Activated T-helper 17 cell treated with anti-CD3 and anti-CD28 coated beads, Interleukin-2, amount 50 U/mL, for 72 hours (primary cell): ENCODE results near the gene SMAP1. TPM values are rescaled to one million over a fixed set of nuclear protein-coding genes. Genes with fewer than 3 reads are reported as not detected.

ENCODE experiments used
- ATAC-seq: fragments of 150-1000 bp; cut with Tn5 transposase; replicated peaks from 2 replicates; pipeline ENCODE4 v1.10.0; 2021; ENCODE audit warnings: mild to moderate bottlenecking, moderate library complexity
- H3K27ac Mint-ChIP-seq: one replicate; pipeline ENCODE4 v1.8.0; 2022; ENCODE audit warnings: mixed read lengths
- H3K27me3 Mint-ChIP-seq: one replicate; pipeline ENCODE4 v1.8.0; 2022; ENCODE audit warnings: mixed read lengths
- H3K36me3 Mint-ChIP-seq: one replicate; pipeline ENCODE4 v1.8.0; 2022; ENCODE audit warnings: low read depth, mild to moderate bottlenecking, mixed read lengths
- H3K4me1 Mint-ChIP-seq: one replicate; pipeline ENCODE4 v1.8.0; 2022; ENCODE audit warnings: mixed read lengths
- H3K4me3 Mint-ChIP-seq: one replicate; pipeline ENCODE4 v1.8.0; 2022; ENCODE audit warnings: mild to moderate bottlenecking, mixed read lengths
- H3K9me3 Mint-ChIP-seq: one replicate; pipeline ENCODE4 v1.8.0; 2022; ENCODE audit warnings: mixed read lengths
- total RNA-seq, 2 donors: library from RNA; stranded (reverse); gene quantifications; one replicate each; pipeline ENCODE4 v1.2.3, GENCODE V29; 2022

SMAP1 gene
- total RNA-seq, 2 donors from 2014 or later = 24.0 to 39.5 TPM

DNA sequence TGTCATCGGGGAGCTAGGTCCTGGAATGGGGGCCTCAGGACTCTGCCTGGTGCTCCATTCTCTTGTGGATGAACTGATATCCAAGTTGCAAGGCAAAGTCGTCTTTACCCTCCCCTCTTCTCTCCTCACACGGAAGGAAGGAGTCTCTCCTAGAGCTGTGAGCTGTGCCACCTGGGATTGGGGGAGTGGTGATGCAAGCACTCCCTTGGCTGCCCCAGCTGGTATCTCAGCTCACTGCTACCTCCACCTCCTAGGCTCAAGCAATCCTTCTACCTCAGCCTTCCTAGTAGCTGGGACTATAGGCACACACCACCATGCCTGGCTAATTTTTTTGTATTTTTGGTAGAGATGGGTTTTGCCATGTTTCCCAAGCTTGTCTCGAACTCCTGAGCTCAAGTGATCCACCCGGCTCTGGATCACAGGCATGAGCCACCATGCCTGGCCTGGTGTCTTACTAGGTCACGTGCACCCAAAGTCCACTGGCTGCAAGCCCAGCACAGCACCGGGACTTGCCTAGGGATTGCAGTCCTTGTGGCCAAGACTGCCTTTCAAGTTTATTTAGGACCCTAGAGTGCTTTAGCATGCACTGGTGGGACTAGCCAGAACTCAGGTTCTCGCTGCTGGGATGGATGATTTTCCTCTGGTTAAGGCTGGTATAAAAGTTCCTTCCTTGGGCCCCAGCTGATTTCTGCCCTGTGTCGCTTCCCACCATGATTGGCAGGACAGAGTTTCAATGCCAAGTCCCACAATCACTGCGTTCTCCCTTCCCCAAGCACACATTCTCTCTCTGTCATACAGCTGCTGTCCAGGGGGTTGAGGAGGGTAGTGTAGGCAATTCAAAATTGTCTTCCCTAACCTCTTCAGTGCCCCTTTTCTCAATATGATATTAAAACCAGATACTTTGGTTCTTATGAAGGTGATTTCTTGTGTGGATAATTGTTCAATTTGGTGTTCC lies 33.5 kb downstream of the SMAP1 start:
- peak overlapping the region; percentile 7 for H3K4me3 Mint-ChIP-seq
- no peaks in the 10 kb centered on the region for H3K27me3 Mint-ChIP-seq
- H3K4me1 Mint-ChIP-seq = peaks cover 42% of the 10 kb centered on the region
- no peak for ATAC-seq
- H3K9me3 Mint-ChIP-seq = no peaks in the 10 kb centered on the region
- peaks cover 7% of the 10 kb centered on the region for H3K36me3 Mint-ChIP-seq
- H3K27ac Mint-ChIP-seq = peak overlapping the region; percentile 41

DNA sequence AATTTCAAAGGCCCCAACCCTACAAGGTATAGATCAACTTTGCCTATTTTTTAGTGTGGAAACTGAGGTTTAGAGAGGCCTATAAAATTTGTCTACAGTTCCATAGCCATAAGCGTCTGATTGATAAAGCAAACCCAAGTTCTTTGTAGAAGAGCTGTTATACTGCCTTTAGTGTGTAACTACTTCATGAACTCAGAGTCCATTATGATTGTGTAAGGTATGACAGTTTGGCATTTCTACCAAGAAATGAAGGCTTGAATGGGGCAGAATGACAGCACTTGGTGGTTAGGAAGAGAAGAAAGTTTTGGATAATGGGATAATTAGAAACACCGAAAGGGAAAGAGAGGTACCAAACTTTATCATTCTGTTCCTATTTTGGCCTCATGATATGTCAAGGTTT lies 38.1 kb downstream of the SMAP1 start:
- H3K9me3 Mint-ChIP-seq = no peaks in the 10 kb centered on the region

DNA sequence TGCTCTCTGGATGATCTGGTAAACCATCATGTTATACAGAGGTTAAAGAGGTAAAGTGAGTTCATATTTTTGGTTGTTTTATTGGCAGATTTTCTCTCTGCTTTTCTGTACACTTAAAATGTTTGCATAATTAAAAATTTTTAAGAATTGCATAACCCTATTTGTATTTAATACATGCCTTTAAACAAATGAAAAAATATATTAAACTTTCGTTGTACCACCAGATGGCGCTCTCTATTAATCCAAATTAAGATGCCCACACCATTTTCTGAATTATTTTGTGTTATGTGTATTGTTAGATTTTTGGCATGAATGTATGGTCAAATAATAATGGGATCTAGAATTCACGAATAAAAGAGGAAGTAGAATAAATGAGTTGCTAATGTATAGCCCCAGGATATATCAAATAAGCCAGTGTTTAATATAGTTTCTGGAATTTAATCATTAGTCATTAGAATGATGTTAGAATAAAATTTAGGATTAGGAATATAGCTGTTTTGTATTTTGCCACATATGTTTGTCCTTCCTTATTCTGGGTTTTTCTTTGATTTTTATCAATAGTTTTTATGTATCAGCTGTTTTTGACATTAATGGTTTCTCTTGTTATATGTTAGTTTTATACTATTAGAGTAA lies 38.9 kb downstream of the SMAP1 start:
- no peaks in the 10 kb centered on the region for H3K27me3 Mint-ChIP-seq
- no peak for ATAC-seq
- no peak overlapping the region for H3K4me3 Mint-ChIP-seq
- H3K9me3 Mint-ChIP-seq = no peaks in the 10 kb centered on the region
- H3K4me1 Mint-ChIP-seq = peaks cover 43% of the 10 kb centered on the region
- peaks cover 7% of the 10 kb centered on the region for H3K36me3 Mint-ChIP-seq
- H3K27ac Mint-ChIP-seq = no peak overlapping the region

More for the DNA sequence above, 38.1 kb downstream of the SMAP1 start:
- peaks cover 46% of the 10 kb centered on the region for H3K4me1 Mint-ChIP-seq
- H3K4me3 Mint-ChIP-seq = no peak overlapping the region
- no peaks in the 10 kb centered on the region for H3K27me3 Mint-ChIP-seq
- ATAC-seq = no peak
- H3K36me3 Mint-ChIP-seq = peaks cover 7% of the 10 kb centered on the region
- H3K27ac Mint-ChIP-seq = no peak overlapping the region

DNA sequence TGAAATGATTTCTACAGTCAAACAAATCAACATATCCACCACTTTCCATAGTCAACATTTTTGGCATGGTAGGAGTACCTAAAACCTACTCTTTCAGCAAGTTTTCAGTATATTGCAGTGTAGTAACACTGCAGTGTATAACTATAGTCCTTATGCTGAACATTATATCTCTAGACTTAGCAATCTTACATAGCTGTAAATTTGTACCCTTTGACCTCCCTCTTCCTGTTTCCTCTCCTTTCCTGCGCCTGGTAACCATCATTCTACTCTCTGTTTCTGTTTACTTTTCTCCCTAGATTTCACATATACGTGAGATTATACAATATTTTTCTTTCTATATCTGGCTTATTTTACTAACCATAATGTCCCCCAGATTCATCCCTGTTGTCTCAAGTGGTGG lies 40.2 kb downstream of the SMAP1 start:
- peak; percentile 12 for ATAC-seq
- Mint-ChIP-seq H3K27me3 (no peaks in the 10 kb centered on the region), H3K36me3 (no peaks in the 10 kb centered on the region), H3K4me3 (no peak overlapping the region), H3K4me1 (peaks cover 33% of the 10 kb centered on the region), H3K27ac (no peak overlapping the region), H3K9me3 (no peaks in the 10 kb centered on the region)

DNA sequence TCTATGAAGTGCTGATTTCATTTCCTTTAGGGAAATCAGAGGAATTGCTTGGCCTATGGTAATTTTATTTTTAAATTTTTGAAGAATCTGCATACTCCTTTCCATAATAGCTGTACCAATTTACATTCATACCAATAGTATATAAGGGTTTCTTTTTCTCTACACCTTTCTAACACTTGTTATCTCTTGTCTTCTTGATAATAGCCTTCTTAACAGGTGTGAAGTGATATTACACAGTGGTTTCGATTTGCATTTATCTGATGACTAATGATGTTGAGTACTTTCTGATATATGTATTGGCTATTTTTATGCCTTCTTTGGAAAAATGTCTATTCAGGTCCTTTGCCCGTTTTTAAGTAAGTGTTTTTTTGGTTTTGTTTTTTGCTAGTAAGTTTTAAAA lies 40.8 kb downstream of the SMAP1 start:
- no peak overlapping the region for H3K4me3 Mint-ChIP-seq
- peaks cover 38% of the 10 kb centered on the region for H3K4me1 Mint-ChIP-seq
- peak; percentile 76 for ATAC-seq
- H3K9me3 Mint-ChIP-seq = no peaks in the 10 kb centered on the region
- peak overlapping the region; percentile 4 for H3K27ac Mint-ChIP-seq
- no peaks in the 10 kb centered on the region for H3K36me3 Mint-ChIP-seq
- H3K27me3 Mint-ChIP-seq = no peaks in the 10 kb centered on the region

DNA sequence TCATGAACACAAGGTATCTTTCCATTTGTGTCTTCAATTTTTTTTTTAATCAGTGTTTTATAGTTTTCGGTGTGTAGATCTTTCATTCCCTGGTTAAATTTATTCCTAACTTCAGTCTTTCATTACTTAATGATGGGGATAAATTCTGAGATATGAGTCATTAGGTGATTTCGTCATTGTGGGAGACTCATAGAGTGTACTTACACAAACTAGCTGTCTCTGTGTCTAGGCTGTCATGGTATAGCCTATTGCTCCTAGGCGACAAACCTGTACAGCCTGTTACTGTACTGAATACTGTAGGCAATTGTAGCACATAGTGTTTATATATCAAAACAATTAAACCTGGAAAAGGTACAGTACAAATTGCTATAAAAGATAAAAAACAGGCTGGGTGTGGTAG lies 42.1 kb downstream of the SMAP1 start:
- Mint-ChIP-seq H3K27me3 (no peaks in the 10 kb centered on the region), H3K4me3 (no peak overlapping the region), H3K9me3 (peaks cover 8% of the 10 kb centered on the region), H3K4me1 (peaks cover 39% of the 10 kb centered on the region), H3K36me3 (no peaks in the 10 kb centered on the region), H3K27ac (no peak overlapping the region)
- ATAC-seq = peak; percentile 76

DNA sequence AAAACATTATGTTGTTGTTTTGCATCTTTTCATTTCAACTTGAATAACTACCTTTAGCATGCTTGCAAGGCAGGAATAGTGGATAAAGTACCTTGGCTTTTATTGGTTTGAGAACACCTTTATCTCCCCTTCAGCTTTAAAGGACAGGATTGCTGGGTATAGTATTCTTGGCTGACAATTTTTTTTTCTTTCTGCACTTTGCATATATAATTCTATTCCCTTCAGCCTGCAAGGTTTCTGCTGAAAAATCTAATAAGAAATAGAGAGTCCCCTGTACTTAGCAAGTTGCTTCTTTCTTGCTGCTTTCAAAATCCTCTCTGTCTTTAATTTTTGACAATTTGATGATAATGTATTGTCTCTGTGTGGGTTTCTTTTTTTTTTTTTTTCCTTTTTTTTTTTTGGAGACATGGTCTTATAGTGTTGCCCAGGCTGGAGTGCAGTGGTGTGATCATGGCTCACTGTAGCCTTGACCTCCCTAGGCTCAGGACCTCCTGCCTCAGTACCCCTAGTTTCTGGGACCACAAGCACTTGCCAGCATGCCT lies 47.1 kb downstream of the SMAP1 start:
- H3K27ac Mint-ChIP-seq = no peak overlapping the region
- H3K4me1 Mint-ChIP-seq = peaks cover 34% of the 10 kb centered on the region
- ATAC-seq = no peak
- no peaks in the 10 kb centered on the region for H3K36me3 Mint-ChIP-seq
- H3K27me3 Mint-ChIP-seq = no peaks in the 10 kb centered on the region
- H3K9me3 Mint-ChIP-seq = peaks cover 8% of the 10 kb centered on the region
- no peak overlapping the region for H3K4me3 Mint-ChIP-seq

DNA sequence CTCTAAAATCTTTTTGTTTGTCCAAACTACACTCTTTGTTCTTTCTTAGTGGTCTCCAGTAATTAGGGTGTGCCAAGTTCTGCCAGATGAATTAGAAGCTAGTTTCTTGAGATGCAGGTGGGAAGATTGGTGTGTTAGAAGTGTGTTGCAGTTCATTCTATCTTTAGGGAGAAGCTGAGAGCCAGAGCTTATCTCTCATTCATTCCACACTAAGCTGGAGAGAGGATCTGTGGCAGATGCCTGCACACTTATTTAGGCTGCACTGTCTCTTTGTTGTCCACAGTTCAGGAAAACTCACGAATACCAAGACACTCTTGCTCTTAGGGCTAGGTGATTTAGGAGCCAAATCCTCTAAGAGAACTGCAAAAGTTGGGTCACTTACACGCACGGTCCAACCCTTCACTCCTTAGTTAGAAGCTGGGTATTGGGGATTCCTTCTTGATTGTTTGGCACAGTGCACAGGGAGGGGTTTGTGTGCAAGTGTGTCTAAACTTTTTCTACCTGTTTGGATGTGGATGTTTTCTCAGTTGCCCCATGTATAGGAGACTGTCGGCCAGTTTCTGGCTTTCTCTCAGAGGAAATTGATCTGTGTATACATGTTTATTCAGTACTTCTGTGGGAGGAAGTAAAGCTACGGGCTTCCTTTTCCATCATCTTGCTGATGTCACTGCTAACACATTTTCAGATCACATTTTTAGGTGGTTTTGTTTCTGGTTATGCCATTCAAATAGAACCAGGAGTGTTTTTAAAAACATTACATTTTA lies 49.5 kb downstream of the SMAP1 start:
- H3K4me3 Mint-ChIP-seq = peak overlapping the region; percentile 39
- H3K27ac Mint-ChIP-seq = peak overlapping the region; percentile 71
- peak; percentile 94 for ATAC-seq

DNA sequence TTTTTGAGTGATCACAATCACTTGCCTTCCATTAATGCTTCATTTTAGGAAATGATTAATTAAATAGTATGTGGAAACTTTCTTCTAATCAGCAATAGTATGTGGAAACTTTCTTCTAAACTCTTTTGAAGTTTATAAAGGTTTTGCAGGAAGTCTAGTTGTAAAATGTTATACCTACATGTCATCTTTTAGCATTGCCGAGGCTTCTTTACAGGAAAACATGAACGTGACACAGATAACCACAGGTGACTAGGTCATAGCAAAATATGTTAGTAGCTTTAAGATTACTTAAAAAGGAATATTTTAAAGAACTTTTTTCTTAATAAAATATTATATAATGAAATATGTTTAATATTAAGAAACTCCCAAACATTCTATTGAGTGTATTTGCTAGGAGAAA lies 56.8 kb downstream of the SMAP1 start:
- Mint-ChIP-seq H3K9me3 (no peaks in the 10 kb centered on the region), H3K36me3 (no peaks in the 10 kb centered on the region), H3K4me3 (peak overlapping the region; percentile 31), H3K4me1 (peaks cover 22% of the 10 kb centered on the region), H3K27ac (no peak overlapping the region), H3K27me3 (no peaks in the 10 kb centered on the region)
- ATAC-seq = peak; percentile 51

More for the DNA sequence above, 49.5 kb downstream of the SMAP1 start:
- no peaks in the 10 kb centered on the region for H3K36me3 Mint-ChIP-seq
- peaks cover 8% of the 10 kb centered on the region for H3K9me3 Mint-ChIP-seq
- H3K4me1 Mint-ChIP-seq = peaks cover 41% of the 10 kb centered on the region
- H3K27me3 Mint-ChIP-seq = no peaks in the 10 kb centered on the region

DNA sequence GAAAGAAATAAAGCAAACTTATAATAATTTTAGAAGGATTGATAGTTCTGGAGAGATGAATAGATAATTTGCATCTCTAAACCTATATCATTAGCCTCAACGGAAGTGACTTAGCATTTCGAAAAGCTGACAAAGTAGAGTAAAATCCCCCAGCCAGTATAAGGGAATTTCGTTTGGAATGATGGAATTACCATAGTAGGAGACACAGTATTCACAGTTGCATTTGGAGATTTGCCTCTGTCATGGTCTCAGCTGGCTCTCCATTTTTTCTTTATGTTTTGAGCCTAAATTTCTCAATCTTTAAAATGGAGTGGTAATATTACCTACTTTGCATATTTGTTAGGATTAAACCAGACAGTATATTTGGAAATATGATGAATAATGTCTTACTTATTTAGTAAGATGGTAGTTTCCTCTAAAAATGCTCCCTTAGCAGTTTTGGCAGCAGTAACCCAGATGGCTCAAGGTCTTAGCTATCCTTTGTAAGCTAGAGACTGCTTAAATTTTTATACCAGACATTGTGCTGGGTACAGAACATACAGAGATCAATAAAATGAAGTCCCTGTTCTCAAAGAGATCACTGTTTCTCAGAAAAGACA lies 58.2 kb downstream of the SMAP1 start:
- Mint-ChIP-seq H3K36me3 (no peaks in the 10 kb centered on the region), H3K9me3 (no peaks in the 10 kb centered on the region), H3K4me1 (peaks cover 28% of the 10 kb centered on the region), H3K4me3 (no peak overlapping the region), H3K27me3 (no peaks in the 10 kb centered on the region), H3K27ac (no peak overlapping the region)
- ATAC-seq = no peak

DNA sequence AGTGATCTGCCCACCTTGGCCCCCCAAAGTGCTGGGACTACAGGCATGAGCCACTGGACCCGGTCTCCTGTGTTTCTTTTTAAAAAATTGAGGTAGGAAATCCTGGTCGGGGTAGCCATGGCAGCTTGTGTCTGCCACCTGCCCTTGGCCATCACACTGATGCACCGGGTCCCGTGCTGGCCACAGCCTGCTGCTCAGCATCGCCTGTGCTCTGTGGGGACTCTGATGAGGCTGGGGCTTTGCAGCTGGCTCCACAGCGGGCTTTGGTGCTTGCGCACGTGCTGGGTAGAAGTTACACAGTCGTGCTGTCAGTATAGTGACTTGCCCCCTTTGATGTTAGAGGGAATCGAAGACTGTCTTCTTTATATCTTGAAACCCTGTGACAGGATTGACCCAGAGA lies 66.7 kb downstream of the SMAP1 start:
- Mint-ChIP-seq H3K4me3 (no peak overlapping the region), H3K4me1 (peaks cover 17% of the 10 kb centered on the region), H3K27ac (no peak overlapping the region)

DNA sequence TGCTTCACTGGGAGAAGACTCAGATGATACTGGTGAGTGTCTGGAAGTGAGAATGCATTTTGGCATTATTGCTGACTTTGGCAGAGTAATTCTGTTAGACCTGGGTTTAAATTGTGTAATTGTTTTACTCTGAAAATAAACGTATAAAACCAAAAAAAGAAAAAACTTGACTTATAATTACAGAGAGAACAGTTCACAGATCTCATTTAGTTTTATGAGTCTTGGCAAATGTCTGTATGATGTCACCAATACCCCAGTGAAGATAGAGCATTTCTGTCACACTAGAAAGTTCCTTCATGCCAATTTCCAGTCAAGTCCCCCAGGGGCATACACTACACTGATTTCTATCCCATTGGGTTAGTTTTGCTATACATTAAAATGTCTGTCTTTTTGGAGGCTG lies 67.3 kb downstream of the SMAP1 start:
- H3K36me3 Mint-ChIP-seq = peaks cover 67% of the 10 kb centered on the region
- no peaks in the 10 kb centered on the region for H3K9me3 Mint-ChIP-seq
- H3K4me3 Mint-ChIP-seq = no peak overlapping the region

More for the DNA sequence above, 66.7 kb downstream of the SMAP1 start:
- H3K27me3 Mint-ChIP-seq = no peaks in the 10 kb centered on the region
- ATAC-seq = no peak
- no peaks in the 10 kb centered on the region for H3K9me3 Mint-ChIP-seq
- H3K36me3 Mint-ChIP-seq = peaks cover 61% of the 10 kb centered on the region

DNA sequence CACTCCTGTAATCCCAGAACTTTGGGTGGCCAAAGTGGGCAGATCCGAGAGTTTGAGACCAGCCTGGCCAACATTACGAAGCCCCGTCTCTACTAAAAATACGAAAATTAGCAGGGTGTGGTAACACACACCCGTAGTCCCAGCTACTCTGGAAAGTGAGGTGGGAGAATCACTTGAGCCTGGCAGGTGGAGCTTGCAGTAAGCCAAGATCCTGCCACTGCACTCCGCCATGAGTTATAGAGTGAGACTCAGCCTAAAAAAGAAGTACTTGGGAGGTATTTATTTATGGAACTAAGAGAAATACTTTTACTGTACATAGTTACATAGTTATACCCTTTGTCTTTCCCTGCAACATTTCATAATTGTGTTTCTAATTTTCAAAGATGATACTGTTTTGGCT lies 67.8 kb downstream of the SMAP1 start:
- Mint-ChIP-seq H3K4me3 (no peak overlapping the region), H3K36me3 (peaks cover 73% of the 10 kb centered on the region), H3K27ac (no peak overlapping the region), H3K4me1 (peaks cover 11% of the 10 kb centered on the region), H3K27me3 (no peaks in the 10 kb centered on the region), H3K9me3 (no peaks in the 10 kb centered on the region)
- ATAC-seq = no peak

More for the DNA sequence above, 67.3 kb downstream of the SMAP1 start:
- no peak for ATAC-seq
- H3K27ac Mint-ChIP-seq = no peak overlapping the region
- H3K4me1 Mint-ChIP-seq = peaks cover 13% of the 10 kb centered on the region
- no peaks in the 10 kb centered on the region for H3K27me3 Mint-ChIP-seq

DNA sequence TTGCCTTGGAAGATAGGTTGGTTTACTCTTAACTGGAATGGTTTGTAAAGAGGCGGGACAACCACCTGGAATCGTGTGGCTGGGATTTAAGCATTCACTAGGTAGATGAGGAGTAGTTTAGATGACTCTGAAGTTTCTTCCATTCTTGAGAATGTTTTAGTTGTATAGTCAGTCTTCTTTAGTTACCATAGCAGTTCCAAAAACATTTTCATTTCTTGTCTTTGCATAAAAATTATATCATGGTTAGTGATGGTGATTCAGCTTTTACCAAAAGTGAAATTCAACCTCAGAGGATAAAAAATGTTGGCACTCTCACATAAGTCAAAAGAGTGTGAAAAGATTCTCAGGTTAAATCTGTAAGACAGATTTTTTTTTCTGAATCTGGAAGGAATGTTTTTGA lies 70.3 kb downstream of the SMAP1 start:
- H3K27me3 Mint-ChIP-seq = no peaks in the 10 kb centered on the region
- no peaks in the 10 kb centered on the region for H3K9me3 Mint-ChIP-seq
- peaks cover 87% of the 10 kb centered on the region for H3K36me3 Mint-ChIP-seq
- no peak overlapping the region for H3K4me3 Mint-ChIP-seq
- H3K27ac Mint-ChIP-seq = peak overlapping the region; percentile 86
- peaks cover 23% of the 10 kb centered on the region for H3K4me1 Mint-ChIP-seq
- peak; percentile 74 for ATAC-seq
